ENCODE results near the gene SPIRE1. TPM values are rescaled to one million over a fixed set of nuclear protein-coding genes. Genes with fewer than 3 reads are reported as not detected.

The SPIRE1 gene
- total RNA-seq: 10 to 100 TPM; 55.5 to 72.5 (median 60.4) TPM

- DNase-seq (ENCODE audit: low spot score in 2 of 2): peak; percentile 24 to 59
- Histone ChIP-seq H3K36me3 (peaks cover 0 to 12% (median 0%) of the 10 kb centered on the region in 3 donors), H3K27me3 (no peaks in the 10 kb centered on the region), H3K27ac (peak within 1 kb of the TSS; percentile 96 to 99 (median 98)), H3K4me1 (peaks cover 0 to 47% (median 13%) of the 10 kb centered on the region in 4 donors), H3K4me3 (peak within 1 kb of the TSS; percentile 68 to 91 (median 89)), H3K9me3 (no peaks in the 10 kb centered on the region)
- 0% methylated on average over 2 to 20 of the region's 112 CpGs for WGBS, 2 donors
- peak in 2 of 5 experiments; percentile 15 to 28 for TF ChIP-seq CTCF (IDR thresholded peaks at IDR 0.05)
- TF ChIP-seq POLR2A (IDR thresholded peaks at IDR 0.05): peak; percentile 81 to 88
- TF ChIP-seq EP300 (IDR thresholded peaks at IDR 0.05): peak in 1 of 2 donors; percentile 88
Measured at GRCh38 chr18:12657684-12658425, at the start of gene SPIRE1. SPIRE1 (minus strand) TSS chr18:12658107; CDS start chr18:12657866, 241 bp downstream.

GRCh38 chr18:12703664-12704063 is 45.8 kb upstream of the SPIRE1 start:
- Histone ChIP-seq H3K27ac (peak overlapping the region in 3 of 4 donors; percentile 92 to 99 (median 92)), H3K9me3 (no peaks in the 10 kb centered on the region), H3K27me3 (no peaks in the 10 kb centered on the region), H3K36me3 (peaks cover 0 to 26% (median 6%) of the 10 kb centered on the region in 3 donors), H3K4me1 (peaks cover 0 to 40% (median 20%) of the 10 kb centered on the region in 4 donors), H3K4me3 (peak overlapping the region; percentile 63 to 80 (median 70))
- no peak for TF ChIP-seq EP300 (IDR thresholded peaks at IDR 0.05)
- no peak for TF ChIP-seq POLR2A (IDR thresholded peaks at IDR 0.05)
- no peak for TF ChIP-seq CTCF (IDR thresholded peaks at IDR 0.05)
- DNase-seq (ENCODE audit: low spot score in 2 of 2): no peak
- 0 to 1% methylated on average over 2 of the region's 2 CpGs for WGBS, 2 donors

- TF ChIP-seq CTCF (IDR thresholded peaks at IDR 0.05) (no peak), EP300 (IDR thresholded peaks at IDR 0.05) (no peak)
- H3K27me3 ChIP-seq: no peaks in the 10 kb centered on the region
- H3K9me3 ChIP-seq: no peaks in the 10 kb centered on the region
- WGBS, 2 donors: 0% methylated on average over 26 to 28 of the region's 28 CpGs
- H3K4me1 ChIP-seq: peaks cover 0 to 40% (median 20%) of the 10 kb centered on the region in 4 donors
- H3K36me3 ChIP-seq: peaks cover 0 to 21% (median 6%) of the 10 kb centered on the region in 3 donors
- H3K4me3 ChIP-seq: peak overlapping the region; percentile 63 to 80 (median 70)
- peak overlapping the region; percentile 89 to 99 (median 92) for H3K27ac ChIP-seq
- no peak for DNase-seq (ENCODE audit: low spot score in 2 of 2)
Measured at GRCh38 chr18:12703096-12703567, 45.2 kb upstream of the SPIRE1 start.

- no peaks in the 10 kb centered on the region for H3K27me3 ChIP-seq
- H3K4me3 ChIP-seq: peak within 1 kb of the TSS; percentile 63 to 80 (median 70)
- peak; percentile 74 to 78 for DNase-seq (ENCODE audit: low spot score in 2 of 2)
- peak within 1 kb of the TSS; percentile 89 to 99 (median 92) for H3K27ac ChIP-seq
- TF ChIP-seq POLR2A (IDR thresholded peaks at IDR 0.05) (peak in 1 of 2 donors; percentile 59), EP300 (IDR thresholded peaks at IDR 0.05) (peak; percentile 12 to 82), CTCF (IDR thresholded peaks at IDR 0.05) (peak in 2 of 5 experiments; percentile 23 to 43)
- no peaks in the 10 kb centered on the region for H3K9me3 ChIP-seq
- WGBS, 2 donors: 0% methylated on average over 56 to 65 of the region's 89 CpGs
- peaks cover 0 to 14% (median 3%) of the 10 kb centered on the region in 3 donors for H3K36me3 ChIP-seq
- H3K4me1 ChIP-seq: peaks cover 0 to 40% (median 20%) of the 10 kb centered on the region in 4 donors
Measured at GRCh38 chr18:12702221-12703095, 44.6 kb upstream of the SPIRE1 start, which contains the start of the genes CEP76 and PSMG2. CEP76 (minus strand) TSS chr18:12702723; CDS start chr18:12702548, 175 bp downstream. PSMG2 (plus strand) TSS chr18:12703042; CDS start chr18:12703108, 66 bp downstream.

All from tibial nerve (tissue), 4 donors.